Measurements from ENCODE around the gene AQP12B. TPM values are rescaled to one million over a fixed set of nuclear protein-coding genes. Genes with fewer than 3 reads are reported as not detected.
"Not testable (repeated sequence)": the region's sequence is repeated elsewhere in the genome, so short reads cannot be mapped to it uniquely, and the experiment has no call there.

The AQP12B gene
- total RNA-seq, 3 donors from 2014 or later, result 0.16 to 10.0 (median 3.9) TPM

- intact Hi-C loops (cut with DNase I, micrococcal nuclease); H3K36me3 ChIP-seq (ENCODE audit: low read depth); H3K4me3 ChIP-seq; ATAC-seq; H3K9me3 ChIP-seq; H3K4me1 ChIP-seq (ENCODE audit: low read depth): not testable (repeated sequence)
- peak in 2 of 3 donors; percentile 32 to 44 for DNase-seq
Observed at GRCh38 chr2:240692583-240693561, 10.2 kb upstream of the AQP12B start.

- ATAC-seq (peak; percentile 12), DNase-seq (peak in 2 of 3 donors; percentile 4 to 38)
- intact Hi-C loops (cut with DNase I, micrococcal nuclease), result not testable (repeated sequence)
Observed at GRCh38 chr2:240691631-240692420, 9.1 kb upstream of the AQP12B start, which contains the start of gene AQP12A. TSS of gene AQP12A (plus strand) at chr2:240691866. CDS start at chr2:240691914, 48 bp downstream.

GRCh38 chr2:240691075-240691427 is 8.4 kb upstream of the AQP12B start:
- H3K4me1 ChIP-seq (ENCODE audit: low read depth); intact Hi-C loops (cut with DNase I, micrococcal nuclease); H3K36me3 ChIP-seq (ENCODE audit: low read depth); ATAC-seq; H3K4me3 ChIP-seq; H3K9me3 ChIP-seq: not testable (repeated sequence)
- peak in 1 of 3 donors; percentile 58 for DNase-seq

More at GRCh38 chr2:240691631-240692420, 9.1 kb upstream of the AQP12B start, which contains the start of gene AQP12A:
- not testable (repeated sequence) for H3K4me3 ChIP-seq; H3K36me3 ChIP-seq (ENCODE audit: low read depth); H3K4me1 ChIP-seq (ENCODE audit: low read depth); H3K9me3 ChIP-seq

GRCh38 chr2:240690421-240691074 is 7.9 kb upstream of the AQP12B start:
- DNase-seq, result peak in 1 of 3 donors; percentile 39
- intact Hi-C loops (cut with DNase I, micrococcal nuclease); H3K4me3 ChIP-seq; H3K36me3 ChIP-seq (ENCODE audit: low read depth); H3K4me1 ChIP-seq (ENCODE audit: low read depth); H3K9me3 ChIP-seq: not testable (repeated sequence)
- peak; percentile 74 for ATAC-seq

GRCh38 chr2:240689975-240690374 is 7.3 kb upstream of the AQP12B start:
- DNase-seq (peak in 1 of 3 donors; percentile 33), ATAC-seq (no peak)
- H3K4me3 ChIP-seq, result no peak overlapping the region
- intact Hi-C loops (cut with DNase I, micrococcal nuclease), result no loop called here
- H3K9me3 ChIP-seq, result no peaks in the 10 kb centered on the region
- TF ChIP-seq CTCF (IDR thresholded peaks at IDR 0.05), result no peak
- H3K4me1 ChIP-seq (ENCODE audit: low read depth), result no peaks in the 10 kb centered on the region
- no peaks in the 10 kb centered on the region for H3K36me3 ChIP-seq (ENCODE audit: low read depth)

GRCh38 chr2:240688553-240688919 is 5.9 kb upstream of the AQP12B start:
- ATAC-seq, result no peak
- intact Hi-C loops (cut with DNase I, micrococcal nuclease), result no loop called here

More at GRCh38 chr2:240688553-240688919, 5.9 kb upstream of the AQP12B start:
- Histone ChIP-seq H3K36me3 (ENCODE audit: low read depth) (no peaks in the 10 kb centered on the region), H3K9me3 (no peaks in the 10 kb centered on the region), H3K4me1 (ENCODE audit: low read depth) (no peaks in the 10 kb centered on the region), H3K4me3 (no peak overlapping the region)
- no peak for TF ChIP-seq CTCF (IDR thresholded peaks at IDR 0.05)
- peak in 2 of 3 donors; percentile 24 to 42 for DNase-seq

Measured in mucosa of descending colon (tissue), 3 donors.